BE2C (cell line): Measurements from ENCODE around the gene PADI3.
A peak's percentile ranks its signal among the peaks of the same experiment; 100 is the strongest.

Source experiments
- DNase-seq: peaks from one replicate; pipeline ENCODE4 v3.0.0-alpha.2; 2020
- H3K27me3 ChIP-seq: fragments of 250-450 bp; sonication (Bioruptor Pico); 2 replicates; pipeline ENCODE4 v1.5.1; 2020; ENCODE audit warnings: mild to moderate bottlenecking
- H3K36me3 ChIP-seq: fragments of 250-450 bp; sonication (Bioruptor Pico); 2 replicates; pipeline ENCODE4 v1.5.1; 2020; ENCODE audit warnings: mild to moderate bottlenecking
- H3K4me1 ChIP-seq: fragments of 250-450 bp; sonication (Bioruptor Pico); 2 replicates; pipeline ENCODE4 v1.5.1; 2020
- H3K4me3 ChIP-seq: 2 replicates; pipeline ENCODE4 v1.5.1; 2011; ENCODE audit warnings: low read depth, low read length
- H3K9me3 ChIP-seq: fragments of 250-450 bp; sonication (Bioruptor Pico); 2 replicates; pipeline ENCODE4 v1.5.1; 2020
- CTCF ChIP-seq: IDR thresholded peaks from 2 replicates; pipeline ENCODE4 v1.5.1; 2012; ENCODE audit warnings: mild to moderate bottlenecking, low read depth, low read length

The PADI3 gene

GRCh38 chr1:17233675-17234320 is 15.1 kb upstream of the PADI3 start:
- no peak for TF ChIP-seq CTCF
- no peaks in the 10 kb centered on the region for H3K27me3 ChIP-seq
- H3K36me3 ChIP-seq: no peaks in the 10 kb centered on the region
- peak; percentile 11 for DNase-seq
- H3K4me3 ChIP-seq: no peak overlapping the region
- H3K4me1 ChIP-seq: no peaks in the 10 kb centered on the region
- H3K9me3 ChIP-seq: no peaks in the 10 kb centered on the region

GRCh38 chr1:17234405-17234804 is 14.5 kb upstream of the PADI3 start:
- Histone ChIP-seq H3K9me3 (no peaks in the 10 kb centered on the region), H3K36me3 (no peaks in the 10 kb centered on the region), H3K4me1 (no peaks in the 10 kb centered on the region), H3K27me3 (no peaks in the 10 kb centered on the region), H3K4me3 (no peak overlapping the region)
- no peak for TF ChIP-seq CTCF
- no peak for DNase-seq

- Histone ChIP-seq H3K36me3 (no peaks in the 10 kb centered on the region), H3K9me3 (no peaks in the 10 kb centered on the region), H3K4me3 (no peak overlapping the region), H3K27me3 (no peaks in the 10 kb centered on the region), H3K4me1 (no peaks in the 10 kb centered on the region)
- TF ChIP-seq CTCF: no peak
- DNase-seq: no peak
Measured at GRCh38 chr1:17235135-17235885, 13.6 kb upstream of the PADI3 start.

DNA sequence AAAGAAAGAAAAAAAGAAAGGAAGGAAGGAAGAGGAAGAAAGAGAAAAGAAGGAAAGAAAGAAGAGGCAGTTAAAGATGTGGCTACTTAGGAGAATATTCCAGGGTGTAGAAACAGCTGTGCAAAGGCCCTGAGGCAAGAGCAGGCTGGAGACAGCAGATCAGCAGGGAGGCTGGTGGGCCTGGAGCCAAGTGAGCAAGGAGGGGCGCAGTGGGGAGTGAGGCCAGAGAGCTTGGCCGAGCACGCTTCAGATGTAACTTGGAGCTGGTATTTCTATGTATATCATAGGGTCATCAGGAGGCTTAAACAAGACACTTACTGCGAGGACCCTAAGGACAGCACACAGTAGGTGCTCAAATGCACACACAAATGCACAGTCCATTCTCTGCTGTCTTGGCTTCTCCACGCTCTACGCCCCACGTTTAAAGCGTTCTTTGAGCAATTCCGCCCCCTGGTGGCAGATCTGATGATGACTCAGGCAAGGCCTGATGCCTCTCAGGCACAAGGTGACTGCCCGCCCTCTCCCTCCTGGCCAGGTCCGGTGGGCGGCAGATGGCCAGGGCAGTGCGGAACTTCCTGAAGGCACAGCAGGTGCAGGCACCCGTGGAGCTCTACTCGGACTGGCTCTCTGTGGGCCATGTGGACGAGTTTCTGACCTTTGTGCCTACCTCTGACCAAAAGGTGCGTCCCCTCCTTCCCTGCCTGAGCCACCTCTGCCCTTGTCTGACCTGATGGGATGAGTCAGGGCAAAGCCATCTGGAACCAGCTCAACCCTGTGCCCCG is 11.9 kb upstream of the PADI3 start:
- DNase-seq: peak; percentile 79
- H3K9me3 ChIP-seq: no peaks in the 10 kb centered on the region
- no peaks in the 10 kb centered on the region for H3K36me3 ChIP-seq
- peak; percentile 61 for TF ChIP-seq CTCF
- no peaks in the 10 kb centered on the region for H3K4me1 ChIP-seq
- no peak overlapping the region for H3K4me3 ChIP-seq
- H3K27me3 ChIP-seq: no peaks in the 10 kb centered on the region

DNA sequence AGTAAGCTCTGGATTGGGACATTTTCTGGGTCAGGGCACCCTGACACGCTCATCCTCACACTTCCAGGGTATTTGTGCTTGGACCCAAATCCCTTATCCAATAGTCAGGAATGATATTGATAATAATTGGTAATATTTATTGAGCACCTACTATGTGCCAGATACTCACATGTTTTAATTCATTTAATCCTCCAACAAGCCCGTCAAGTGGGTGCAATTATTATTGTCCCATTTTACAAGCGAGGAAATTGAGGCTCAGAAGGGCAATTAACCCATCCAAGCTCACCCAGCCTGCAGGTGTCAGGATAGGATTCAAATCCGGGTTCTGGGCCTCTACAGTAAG is 11.4 kb upstream of the PADI3 start:
- TF ChIP-seq CTCF: no peak

More for the DNA sequence above, 11.4 kb upstream of the PADI3 start:
- Histone ChIP-seq H3K27me3 (no peaks in the 10 kb centered on the region), H3K9me3 (no peaks in the 10 kb centered on the region), H3K4me3 (no peak overlapping the region), H3K4me1 (no peaks in the 10 kb centered on the region), H3K36me3 (no peaks in the 10 kb centered on the region)
- DNase-seq: no peak
